ENCODE data around the gene CST5.
"Not testable (repeated sequence)": the region's sequence is repeated elsewhere in the genome, so short reads cannot be mapped to it uniquely, and the experiment has no call there.

The CST5 gene, protein sequence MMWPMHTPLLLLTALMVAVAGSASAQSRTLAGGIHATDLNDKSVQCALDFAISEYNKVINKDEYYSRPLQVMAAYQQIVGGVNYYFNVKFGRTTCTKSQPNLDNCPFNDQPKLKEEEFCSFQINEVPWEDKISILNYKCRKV

DNA sequence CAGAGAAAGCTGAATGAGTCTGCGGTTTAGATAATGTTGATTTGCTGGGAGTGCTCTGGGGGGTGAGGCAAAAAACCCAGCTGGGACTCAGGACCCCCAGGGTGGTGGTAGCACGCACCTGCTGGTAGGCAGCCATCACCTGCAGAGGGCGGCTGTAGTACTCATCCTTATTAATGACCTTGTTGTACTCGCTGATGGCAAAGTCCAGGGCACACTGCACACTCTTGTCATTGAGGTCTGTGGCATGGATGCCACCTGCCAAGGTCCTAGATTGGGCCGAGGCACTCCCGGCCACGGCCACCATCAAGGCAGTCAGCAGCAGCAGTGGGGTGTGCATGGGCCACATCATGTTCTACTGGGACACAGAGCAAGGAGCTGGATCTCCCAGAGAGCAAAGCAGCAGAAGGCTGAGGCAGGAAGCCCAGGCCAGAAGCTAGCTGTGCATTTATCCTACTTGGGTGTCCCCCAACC, at the start of gene CST5:
TSS of gene CST5 (minus strand) at position 421 of the 471 bp plus-strand sequence. CDS start at position 349, 72 bp downstream.
- DNase-seq (ENCODE audit: low read depth), result no peak

DNA sequence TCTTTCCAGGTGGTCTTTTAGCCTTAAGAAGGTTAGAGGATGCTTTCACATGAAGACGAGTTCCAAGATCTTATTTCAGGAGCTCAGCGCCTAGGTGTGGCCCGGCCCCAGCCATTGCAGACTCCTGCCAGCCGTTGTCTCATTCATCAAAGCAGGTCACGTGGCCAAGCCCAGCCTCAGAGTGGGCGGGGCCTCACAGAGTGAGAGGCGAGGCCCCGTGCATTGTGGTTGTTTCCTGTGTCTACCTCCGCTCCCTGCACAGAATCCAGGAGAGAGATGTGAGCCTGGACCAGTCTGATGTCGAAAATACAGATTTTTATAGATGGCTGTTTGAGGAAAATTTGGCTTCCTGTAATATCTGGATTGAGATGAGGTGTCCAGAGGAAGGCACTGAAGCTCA, 49.2 kb upstream of the CST5 start:
- no peak for DNase-seq (ENCODE audit: low read depth)

DNA sequence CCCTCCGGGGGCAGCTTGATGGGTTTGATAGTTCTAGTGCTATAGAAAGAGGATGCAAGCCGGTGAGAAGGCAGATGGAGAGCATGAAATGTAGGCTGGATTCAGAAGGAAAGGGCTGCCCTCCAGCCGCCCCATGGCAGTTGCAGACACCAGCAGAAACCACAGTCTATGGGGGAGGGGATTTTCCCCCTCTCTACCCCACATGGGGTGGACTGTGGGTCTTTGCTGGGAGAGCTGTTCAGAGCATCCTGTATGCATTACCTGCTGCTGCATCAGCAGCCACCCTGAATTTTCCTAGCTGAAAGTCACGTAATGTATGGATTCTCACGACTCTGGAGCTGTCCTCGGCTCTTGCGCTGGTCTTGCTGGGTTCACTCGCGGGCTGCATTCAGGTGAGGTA, 48.8 kb upstream of the CST5 start:
- no peak for DNase-seq (ENCODE audit: low read depth)

DNA sequence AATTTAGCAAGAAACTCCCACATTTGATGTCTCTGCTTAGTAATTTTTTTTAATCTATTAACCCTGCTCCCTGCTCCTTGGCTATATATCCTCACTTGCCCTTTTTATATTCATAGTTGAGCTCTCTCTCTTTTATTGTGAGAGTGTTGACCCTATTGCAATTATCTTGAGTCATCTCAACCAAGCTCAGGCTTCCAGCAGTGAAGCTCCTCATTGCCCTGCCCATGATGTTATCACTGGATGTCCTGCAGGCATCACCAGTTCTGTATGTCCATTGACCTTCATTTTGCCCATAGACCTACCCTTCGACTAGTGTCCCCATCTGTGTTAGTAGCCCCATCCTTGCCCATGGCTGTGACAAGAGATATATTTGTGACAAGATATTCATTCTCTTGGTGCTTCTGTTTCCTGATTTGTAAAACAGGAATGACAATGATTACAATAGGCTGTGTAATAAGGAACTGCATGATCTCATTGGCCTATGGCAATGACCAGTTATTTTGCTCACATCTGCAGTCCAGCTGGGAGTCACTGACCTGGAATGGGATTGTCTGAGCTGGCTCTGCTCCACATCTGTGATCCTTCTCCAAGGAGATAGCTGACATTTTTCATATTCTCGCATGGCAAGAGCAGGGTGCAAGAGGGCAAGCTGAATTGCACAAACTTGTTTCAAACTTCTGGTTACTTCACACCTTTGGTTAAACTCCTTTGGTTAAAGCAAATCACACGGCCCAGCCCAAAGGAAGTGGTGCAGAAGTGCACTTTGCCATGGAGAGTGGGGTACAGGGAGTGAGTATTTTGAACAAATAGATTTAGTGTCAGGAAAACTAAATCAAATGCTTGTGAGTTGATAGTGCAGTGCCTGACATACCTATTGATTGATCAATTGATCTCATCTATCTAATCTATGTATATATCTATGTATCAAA, 47.7 kb upstream of the CST5 start:
- no peak for DNase-seq (ENCODE audit: low read depth)

DNA sequence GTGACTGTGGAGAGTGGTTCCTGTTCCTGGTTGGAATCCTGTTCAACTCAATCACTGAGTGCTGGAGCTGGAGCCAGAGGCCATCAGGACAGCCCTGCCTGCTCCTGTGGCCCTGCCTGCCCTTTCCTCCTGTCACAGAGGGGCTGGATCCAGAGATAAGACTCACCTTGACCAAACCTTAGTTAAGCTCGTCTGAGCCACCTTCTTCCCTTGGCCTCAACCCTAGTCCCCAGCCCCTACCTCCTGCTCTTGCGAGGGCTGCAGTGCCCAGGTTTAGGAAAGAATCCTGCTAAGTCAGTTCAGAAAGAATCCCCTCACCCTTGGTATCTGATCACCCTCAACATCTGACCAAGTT, 47.0 kb upstream of the CST5 start:
- DNase-seq (ENCODE audit: low read depth), result no peak

DNA sequence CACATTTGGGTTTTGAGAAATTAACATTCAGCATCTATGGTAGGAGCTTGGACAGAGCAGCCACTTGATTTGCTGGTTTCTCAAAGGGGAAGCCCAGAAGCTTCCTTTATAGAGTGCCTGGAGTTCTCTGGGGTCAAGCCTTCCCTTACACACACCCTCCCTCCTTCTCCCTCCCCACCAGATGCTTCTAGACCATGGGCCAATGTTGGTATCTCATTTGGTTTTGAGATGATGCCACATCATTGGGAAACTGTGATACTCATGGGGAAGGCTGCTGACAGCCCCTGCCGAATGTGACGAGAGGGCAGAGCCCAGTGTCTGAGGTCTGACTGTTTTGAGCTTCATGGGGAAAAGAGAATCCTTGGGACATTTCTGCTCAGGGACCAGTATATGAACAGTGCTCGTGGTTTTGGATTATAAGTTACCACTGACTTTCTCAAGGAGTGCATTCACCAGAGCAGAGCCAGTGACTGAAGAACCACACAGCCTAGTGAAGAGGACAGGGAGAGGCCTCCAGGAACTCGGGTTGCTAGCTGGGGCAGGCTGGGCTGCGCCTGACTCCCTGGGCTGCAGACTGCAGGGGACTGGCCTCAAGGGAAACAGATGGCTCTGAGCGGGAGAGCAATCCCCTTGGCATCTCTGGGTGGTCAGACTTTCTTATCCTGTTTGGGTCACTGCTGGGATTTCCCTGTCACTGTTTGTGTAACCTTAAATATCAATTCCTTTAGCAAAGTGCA, 46.4 kb upstream of the CST5 start:
- no peak for DNase-seq (ENCODE audit: low read depth)

DNA sequence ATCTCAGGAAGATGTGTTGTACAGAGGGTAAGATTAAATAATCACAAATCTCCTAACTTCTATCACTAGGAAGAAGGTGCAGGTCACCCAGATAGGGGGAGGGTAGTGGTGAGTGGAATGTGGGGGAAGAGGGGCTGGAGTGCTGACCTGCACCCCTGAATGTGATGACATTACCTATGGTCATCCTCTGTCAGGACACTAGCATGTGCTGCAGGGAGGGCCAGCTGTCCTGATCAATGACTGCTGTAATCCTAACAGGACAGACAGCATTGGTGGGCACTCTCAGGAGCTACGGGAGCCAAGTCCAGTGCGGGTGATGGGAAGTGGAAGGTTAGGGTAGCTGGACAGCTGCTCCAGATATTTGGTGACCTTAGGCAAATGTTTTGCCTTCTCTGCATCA, 45.2 kb upstream of the CST5 start:
- no peak for DNase-seq (ENCODE audit: low read depth)

DNA sequence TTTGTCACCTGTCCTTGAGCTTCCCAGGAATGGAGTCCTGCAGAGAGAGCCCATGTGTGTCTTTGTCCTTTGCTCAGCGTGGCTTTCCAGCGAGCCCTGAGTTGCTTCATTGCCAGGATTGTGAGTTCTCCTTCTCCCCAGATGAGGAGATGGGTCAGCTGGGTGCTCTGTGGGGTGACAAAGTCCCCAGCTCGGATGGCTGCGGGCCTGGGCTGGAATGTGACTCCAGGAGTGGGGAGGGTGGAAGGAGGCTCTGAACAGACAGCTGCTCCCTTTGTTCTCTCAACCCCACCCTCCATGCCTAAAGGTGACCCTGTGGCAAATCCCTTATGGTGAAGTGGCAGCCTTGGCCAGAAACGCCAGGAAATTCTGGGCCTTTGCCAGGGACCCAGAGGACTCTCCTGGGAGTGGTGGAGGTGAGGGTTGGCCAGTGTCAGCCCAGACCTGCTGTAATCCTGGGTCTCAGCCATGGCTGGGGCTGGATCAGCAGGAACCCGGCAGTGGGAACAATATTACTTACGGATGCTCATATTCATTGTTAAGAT, 44.4 kb upstream of the CST5 start:
- no peak for DNase-seq (ENCODE audit: low read depth)

DNA sequence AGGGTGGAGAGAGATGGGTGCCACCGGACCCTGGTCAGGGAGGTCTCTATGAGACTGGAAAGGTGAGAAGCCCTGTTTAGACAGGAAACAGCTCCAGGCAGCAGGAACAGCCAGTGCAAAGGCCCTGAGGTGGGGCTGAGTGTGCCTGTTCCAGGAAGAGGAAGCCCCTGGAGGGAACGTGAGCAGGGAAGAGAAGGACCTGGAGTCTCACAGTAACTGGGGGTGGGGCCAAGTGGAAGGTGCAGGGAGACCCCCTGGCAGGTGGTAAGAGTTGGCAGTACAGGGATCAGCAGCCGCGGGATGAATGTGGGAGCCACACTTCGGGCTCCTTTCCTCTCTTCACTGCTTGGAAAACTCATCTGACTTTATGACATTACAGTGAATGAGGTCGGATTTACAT, 43.8 kb upstream of the CST5 start:
- no peak for DNase-seq (ENCODE audit: low read depth)

DNA sequence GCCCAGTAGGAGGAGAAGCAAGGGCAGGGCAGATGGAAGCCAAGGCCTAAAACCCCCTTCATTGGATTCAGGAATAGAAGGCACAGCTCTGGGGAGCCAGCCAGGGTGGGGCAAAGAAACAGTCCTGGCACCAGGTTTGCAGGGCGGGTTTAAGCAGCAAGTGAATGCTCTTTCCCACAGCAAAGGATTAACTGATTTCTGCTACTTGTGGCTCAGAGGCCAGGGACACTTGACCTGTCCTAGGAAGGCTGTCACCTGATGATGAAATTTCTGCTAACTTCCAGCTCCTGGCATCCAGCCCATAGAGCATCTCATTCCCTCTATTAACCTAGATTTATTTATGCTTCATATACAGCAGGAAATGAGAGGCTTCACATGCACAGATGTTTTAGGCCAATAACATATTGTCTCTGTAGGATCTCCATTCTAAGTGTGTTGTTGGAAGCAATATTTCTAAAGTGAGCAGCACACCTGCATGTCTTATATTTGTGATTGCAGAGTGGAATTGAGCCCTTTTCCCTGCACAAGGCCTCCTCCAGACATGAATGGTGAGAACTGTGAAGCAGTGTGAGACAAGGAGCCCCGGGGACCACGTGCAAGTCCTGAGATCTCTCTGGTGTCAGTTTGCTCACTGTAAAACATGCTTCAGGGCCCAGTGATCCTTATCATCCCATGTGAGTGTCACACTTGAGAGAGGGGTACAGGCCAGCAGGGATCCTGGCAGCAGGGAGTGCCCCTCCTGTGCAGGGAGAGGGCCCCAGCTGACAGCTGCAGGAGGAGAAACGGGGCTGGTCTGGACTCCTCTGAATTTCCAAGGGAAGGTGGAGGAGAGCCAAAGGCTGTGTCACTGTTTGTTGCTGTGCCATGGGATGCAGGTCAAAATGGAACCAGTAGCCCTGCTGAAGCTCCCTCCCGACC, 41.1 kb upstream of the CST5 start:
- DNase-seq (ENCODE audit: low read depth), result no peak

DNA sequence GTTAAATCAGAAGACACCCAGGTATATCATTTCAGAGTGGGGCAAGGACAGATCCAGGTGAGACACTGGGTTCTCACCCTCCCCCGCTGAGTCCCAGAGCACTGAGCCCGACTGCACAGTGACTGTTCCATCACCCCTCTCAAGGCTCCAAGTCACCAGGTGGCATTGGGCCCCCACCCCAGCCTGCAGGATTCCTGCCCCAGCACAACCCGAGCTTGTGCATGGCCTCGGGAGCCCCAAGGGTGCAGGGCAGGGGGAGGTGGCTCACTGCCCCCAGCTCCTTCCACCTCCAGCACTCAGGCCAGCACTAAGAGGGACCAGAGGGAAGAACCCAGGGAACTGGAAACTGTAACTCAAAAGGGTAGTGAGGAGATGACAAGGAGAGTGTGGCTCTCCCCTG, 39.3 kb upstream of the CST5 start:
- no peak for DNase-seq (ENCODE audit: low read depth)

DNA sequence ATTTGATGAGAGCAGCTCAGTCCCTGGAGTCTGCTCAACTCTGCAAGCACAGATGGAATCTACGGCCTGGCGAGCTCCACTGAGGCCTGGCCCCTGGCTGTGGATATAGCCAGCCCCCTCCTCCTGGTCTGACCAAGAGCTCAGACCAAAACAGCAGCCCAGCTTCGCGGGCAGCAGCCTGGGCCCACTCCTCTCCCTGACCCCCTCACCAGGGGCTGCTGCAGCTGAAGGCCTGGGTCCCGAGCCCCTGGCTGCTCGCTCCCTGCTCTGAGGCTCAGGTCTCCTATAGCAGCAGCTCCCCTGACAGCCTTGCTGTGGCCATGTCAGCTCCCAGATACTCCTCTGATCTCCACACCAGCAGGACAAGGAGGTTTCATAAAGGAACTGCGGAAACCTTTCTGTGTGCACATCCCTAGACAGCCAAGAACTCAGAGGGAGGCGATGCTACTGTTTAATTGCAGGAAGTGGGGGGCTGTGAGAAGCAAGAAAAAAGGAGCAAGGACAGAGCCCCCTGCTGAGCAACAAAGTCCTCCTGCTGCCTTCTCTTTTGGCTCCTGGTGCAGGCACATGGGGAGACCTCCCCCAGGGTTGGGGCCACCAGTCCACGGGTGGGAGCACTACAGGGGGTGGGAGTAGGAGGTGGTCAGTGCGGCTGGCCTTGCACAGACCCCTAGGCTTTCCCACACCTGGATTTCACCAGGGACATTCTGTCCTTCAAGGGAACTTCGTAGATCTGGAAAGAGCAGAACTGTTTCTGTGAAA, 38.7 kb upstream of the CST5 start:
- DNase-seq (ENCODE audit: low read depth), result no peak

DNA sequence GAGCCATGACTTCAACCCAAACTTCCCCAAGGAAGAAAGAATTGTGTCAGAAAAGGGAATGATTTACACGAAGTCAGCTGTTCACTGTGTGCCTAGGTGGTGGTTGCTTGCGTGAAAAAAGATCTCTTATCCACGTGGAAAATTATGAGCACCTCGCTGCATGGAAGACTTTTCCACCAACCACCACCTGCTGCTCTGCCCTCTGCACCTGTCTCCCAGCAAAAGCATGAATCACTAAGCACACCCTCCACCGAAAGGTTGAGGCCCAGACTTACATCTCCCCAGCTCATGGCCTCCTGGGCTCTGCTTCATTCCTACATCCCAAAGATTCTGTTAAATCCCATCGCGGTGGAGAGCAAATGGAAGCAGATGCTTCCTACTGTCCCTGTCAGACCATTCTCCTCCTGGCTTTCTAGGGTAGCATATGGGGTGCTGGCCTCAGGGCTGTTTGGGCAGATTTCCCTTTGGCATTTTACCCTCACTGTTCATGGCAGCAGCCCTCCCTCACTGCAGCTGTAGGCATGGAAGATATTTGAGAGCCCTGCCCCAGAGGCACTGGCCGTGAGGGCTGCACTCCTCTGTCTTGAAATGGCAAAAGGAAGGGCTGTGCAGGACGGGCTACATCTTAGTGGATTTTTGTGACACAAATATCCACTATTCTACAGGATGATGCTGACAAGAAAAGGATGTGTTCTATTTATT, 37.6 kb upstream of the CST5 start:
- DNase-seq (ENCODE audit: low read depth), result no peak

DNA sequence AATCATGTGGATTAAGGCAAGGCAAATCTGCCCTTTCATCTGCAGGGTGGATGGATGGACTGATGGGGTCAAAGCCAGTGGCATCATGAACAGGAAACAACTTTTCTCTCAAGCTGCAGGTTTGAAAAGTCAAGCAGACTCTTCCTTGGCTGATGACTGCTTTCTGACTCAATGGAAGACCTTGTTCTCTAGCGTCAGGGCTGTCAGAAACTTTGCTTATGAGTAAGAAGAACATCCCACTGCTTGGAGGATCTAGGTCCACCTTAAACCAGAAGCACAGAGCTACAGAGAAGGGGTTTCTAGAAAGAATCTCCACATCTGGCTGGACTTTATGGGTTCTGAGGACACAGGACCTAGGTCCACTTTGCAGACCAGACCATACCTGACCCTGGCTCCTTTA, 36.3 kb upstream of the CST5 start:
- no peak for DNase-seq (ENCODE audit: low read depth)

DNA sequence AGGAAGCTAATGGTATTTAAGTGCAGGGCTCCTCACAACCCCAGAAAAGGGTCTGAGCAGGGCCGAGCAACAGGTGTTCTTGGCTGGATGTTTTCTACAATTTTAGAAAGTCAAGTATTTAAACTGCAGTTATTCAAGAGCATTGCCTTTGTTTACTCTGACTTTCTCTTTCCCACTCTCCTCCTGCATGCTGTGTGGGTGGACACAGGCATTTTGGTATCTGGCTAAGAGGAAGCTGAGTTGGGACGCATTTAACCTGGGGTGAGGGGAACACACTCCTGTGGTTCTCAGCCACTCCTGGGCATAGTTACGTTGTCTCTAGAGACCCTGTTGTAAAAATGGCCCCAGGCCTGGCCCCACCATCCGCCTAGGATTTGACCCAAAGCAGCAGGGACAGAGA, 34.9 kb upstream of the CST5 start:
- DNase-seq (ENCODE audit: low read depth), result not testable (repeated sequence)

DNA sequence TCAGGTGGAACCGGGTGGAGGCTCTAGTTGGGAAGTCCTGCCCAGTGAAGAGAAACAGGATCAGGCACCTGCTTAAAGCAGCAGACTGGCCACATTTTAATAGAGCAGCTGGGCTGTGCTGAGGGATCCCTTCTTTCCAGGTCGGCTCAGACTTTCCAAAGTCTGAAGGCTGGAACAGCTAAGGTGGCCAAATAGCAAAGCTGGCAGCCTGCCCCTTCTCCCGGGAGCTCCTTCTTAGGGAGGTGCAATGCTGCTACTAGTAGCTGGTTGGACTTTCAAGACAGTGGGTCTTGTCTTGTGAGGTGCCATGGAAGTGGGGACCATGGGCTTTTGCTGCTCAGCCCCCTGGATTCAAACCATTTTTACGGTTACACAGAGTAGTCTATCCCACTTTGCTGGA, 30.7 kb upstream of the CST5 start:
- no peak for DNase-seq (ENCODE audit: low read depth)

DNA sequence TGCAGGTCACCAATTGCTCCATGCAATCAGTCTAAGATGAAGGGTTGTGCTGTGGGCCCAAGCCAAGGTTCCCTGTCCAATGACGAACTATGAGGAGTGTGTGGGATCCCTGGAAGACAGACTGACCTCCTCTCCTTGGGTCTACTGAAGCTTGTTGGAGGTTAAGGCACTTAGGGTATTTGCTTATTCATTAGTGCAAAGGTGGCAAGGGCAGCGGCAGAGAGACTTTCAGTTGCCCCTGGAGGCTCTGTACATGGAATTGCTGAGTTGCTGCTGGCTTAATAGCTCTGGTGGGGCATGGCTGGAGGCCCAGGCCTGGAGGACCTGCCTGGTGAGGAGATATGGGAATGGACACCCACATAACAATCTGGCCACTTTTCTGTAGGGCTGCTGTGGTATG, 29.8 kb upstream of the CST5 start:
- DNase-seq (ENCODE audit: low read depth), result no peak

DNA sequence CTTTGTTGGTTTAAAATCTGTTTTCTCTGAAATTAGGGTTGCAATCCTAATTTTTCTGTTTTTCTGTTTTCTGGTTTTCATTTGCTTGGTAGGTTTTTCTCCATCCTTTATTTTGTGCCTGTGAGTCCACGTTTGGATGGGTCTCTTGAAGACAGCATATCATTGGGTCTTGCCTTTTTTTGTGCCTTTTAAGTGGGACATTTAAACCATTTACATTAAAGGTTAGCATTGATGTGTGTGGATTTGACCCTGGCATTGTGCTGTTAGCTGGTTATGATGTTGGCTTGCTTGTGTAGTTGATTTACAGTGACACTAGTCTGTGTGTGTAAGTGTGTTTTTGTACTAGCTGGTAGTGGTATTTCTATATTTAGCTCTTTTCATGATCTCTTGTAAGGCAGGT, 28.0 kb upstream of the CST5 start:
- no peak for DNase-seq (ENCODE audit: low read depth)

DNA sequence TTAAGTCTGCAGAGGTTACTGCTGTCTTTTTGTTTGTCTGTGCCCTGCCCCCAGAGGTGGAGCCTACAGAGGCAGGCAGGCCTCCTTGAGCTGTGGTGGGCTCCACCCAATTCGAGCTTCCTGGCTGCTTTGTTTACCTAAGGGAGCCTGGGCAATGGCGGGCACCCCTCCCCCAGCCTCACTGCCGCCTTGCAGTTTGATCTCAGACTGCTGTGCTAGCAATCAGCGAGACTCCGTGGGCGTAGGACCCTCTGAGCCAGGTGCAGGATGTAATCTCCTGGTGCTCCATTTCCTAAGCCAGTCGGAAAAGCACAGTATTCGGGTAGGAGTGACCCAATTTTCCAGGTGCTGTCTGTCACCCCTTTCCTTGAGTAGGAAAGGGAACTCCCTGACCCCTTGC, 22.8 kb upstream of the CST5 start:
- DNase-seq (ENCODE audit: low read depth), result not testable (repeated sequence)

DNA sequence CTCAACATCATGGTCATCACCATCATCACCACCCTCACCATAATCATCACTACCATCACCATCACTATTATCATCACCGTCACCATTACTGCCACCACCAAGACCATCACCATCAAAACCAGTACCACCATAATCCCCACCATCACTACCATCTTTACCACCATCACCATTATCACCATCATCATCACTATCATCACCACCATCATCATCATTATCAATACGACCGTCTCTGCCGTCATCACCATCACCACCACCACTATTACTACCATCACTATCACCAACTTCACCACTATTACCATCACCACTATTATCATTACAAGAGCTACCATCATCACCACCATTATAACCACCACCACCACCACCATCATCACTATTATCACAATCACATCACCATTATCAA, 11.3 kb upstream of the CST5 start:
- DNase-seq (ENCODE audit: low read depth), result not testable (repeated sequence)
